ENCODE data around the gene GRAMD4. TPM values are rescaled to one million over a fixed set of nuclear protein-coding genes. Genes with fewer than 3 reads are reported as not detected.
A peak's percentile ranks its signal among the peaks of the same experiment; 100 is the strongest.

Gene GRAMD4
- total RNA-seq, 4 donors from 2014 or later, result 16.7 to 106 (median 53.3) TPM

- intact Hi-C loops (cut with DNase I; ENCODE audit: low total_unique reads), result no loop called here
- in situ Hi-C loops (cut with MboI; ENCODE audit: low sequenced_read_pairs in 4 of 4), result no loop called here
- no peak for DNase-seq
- H3K9me3 ChIP-seq, result no peaks in the 10 kb centered on the region
- H3K27ac ChIP-seq, result no peak overlapping the region
- peak in 1 of 2 donors; percentile 21 for ATAC-seq
- H3K36me3 ChIP-seq, result no peaks in the 10 kb centered on the region
- H3K27me3 ChIP-seq, result no peaks in the 10 kb centered on the region
- no peak overlapping the region for H3K4me3 ChIP-seq
- peaks cover 0 to 4% of the 10 kb centered on the region in 2 donors for H3K4me1 ChIP-seq
- TF ChIP-seq POLR2A (IDR thresholded peaks at IDR 0.05) (peak in 1 of 2 donors; percentile 14), CTCF (IDR thresholded peaks at IDR 0.05 in 4 of 5, conservative IDR thresholded peaks at IDR 0.05 in 1 of 5) (no peak)
These were observed 18.2 kb upstream of the GRAMD4 start for GRCh38 chr22:46602025-46602424.

GRCh38 chr22:46604306-46604690 is 15.9 kb upstream of the GRAMD4 start:
- in situ Hi-C loops (cut with MboI; ENCODE audit: low sequenced_read_pairs in 4 of 4), result no loop called here
- no peaks in the 10 kb centered on the region for H3K4me1 ChIP-seq
- DNase-seq, result peak; percentile 38 to 55

GRCh38 chr22:46605117-46605516 is 15.1 kb upstream of the GRAMD4 start:
- Histone ChIP-seq H3K4me1 (no peaks in the 10 kb centered on the region), H3K27me3 (no peaks in the 10 kb centered on the region), H3K4me3 (no peak overlapping the region), H3K36me3 (no peaks in the 10 kb centered on the region), H3K27ac (no peak overlapping the region), H3K9me3 (no peaks in the 10 kb centered on the region)
- intact Hi-C loops (cut with DNase I; ENCODE audit: low total_unique reads) (no loop called here), in situ Hi-C loops (cut with MboI; ENCODE audit: low sequenced_read_pairs in 4 of 4) (no loop called here)
- TF ChIP-seq CTCF (IDR thresholded peaks at IDR 0.05 in 4 of 5, conservative IDR thresholded peaks at IDR 0.05 in 1 of 5) (no peak), POLR2A (IDR thresholded peaks at IDR 0.05) (no peak)
- DNase-seq (no peak), ATAC-seq (no peak)

More at GRCh38 chr22:46604306-46604690, 15.9 kb upstream of the GRAMD4 start:
- intact Hi-C loops (cut with DNase I; ENCODE audit: low total_unique reads), result no loop called here
- ATAC-seq, result peak; percentile 30 to 36
- no peaks in the 10 kb centered on the region for H3K36me3 ChIP-seq
- peak overlapping the region in 1 of 4 donors; percentile 27 for H3K27ac ChIP-seq
- H3K9me3 ChIP-seq, result no peaks in the 10 kb centered on the region
- H3K4me3 ChIP-seq, result no peak overlapping the region
- H3K27me3 ChIP-seq, result no peaks in the 10 kb centered on the region
- TF ChIP-seq CTCF (IDR thresholded peaks at IDR 0.05 in 4 of 5, conservative IDR thresholded peaks at IDR 0.05 in 1 of 5), result no peak
- no peak for TF ChIP-seq POLR2A (IDR thresholded peaks at IDR 0.05)

DNA sequence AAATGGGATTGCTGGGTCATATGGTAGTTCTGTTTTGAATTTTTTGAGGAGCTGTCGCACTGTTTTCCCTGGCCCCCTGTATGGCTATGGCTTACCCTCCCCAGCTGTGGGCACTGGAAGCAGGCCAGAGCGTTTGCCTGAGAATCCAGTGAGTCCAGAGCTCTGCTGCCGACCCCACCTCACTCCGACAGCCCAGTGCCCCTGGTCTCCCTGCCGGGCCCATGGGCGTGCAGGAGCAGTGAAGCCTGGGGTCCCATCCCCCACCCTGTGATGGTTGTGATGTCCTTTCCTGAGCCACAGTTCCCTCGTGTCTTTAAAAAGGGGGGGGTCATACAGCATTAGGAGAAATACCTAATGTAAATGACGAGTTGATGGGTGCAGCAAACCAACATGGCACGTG is 13.3 kb upstream of the GRAMD4 start:
- no peak for TF ChIP-seq CTCF (IDR thresholded peaks at IDR 0.05 in 4 of 5, conservative IDR thresholded peaks at IDR 0.05 in 1 of 5)
- no peak for TF ChIP-seq POLR2A (IDR thresholded peaks at IDR 0.05)
- DNase-seq, result no peak
- no peaks in the 10 kb centered on the region for H3K36me3 ChIP-seq
- no peaks in the 10 kb centered on the region for H3K9me3 ChIP-seq
- ATAC-seq, result no peak
- no peak overlapping the region for H3K4me3 ChIP-seq
- intact Hi-C loops (cut with DNase I; ENCODE audit: low total_unique reads) (no loop called here), in situ Hi-C loops (cut with MboI; ENCODE audit: low sequenced_read_pairs in 4 of 4) (no loop called here)
- no peaks in the 10 kb centered on the region for H3K4me1 ChIP-seq
- H3K27me3 ChIP-seq, result no peaks in the 10 kb centered on the region
- H3K27ac ChIP-seq, result no peak overlapping the region

DNA sequence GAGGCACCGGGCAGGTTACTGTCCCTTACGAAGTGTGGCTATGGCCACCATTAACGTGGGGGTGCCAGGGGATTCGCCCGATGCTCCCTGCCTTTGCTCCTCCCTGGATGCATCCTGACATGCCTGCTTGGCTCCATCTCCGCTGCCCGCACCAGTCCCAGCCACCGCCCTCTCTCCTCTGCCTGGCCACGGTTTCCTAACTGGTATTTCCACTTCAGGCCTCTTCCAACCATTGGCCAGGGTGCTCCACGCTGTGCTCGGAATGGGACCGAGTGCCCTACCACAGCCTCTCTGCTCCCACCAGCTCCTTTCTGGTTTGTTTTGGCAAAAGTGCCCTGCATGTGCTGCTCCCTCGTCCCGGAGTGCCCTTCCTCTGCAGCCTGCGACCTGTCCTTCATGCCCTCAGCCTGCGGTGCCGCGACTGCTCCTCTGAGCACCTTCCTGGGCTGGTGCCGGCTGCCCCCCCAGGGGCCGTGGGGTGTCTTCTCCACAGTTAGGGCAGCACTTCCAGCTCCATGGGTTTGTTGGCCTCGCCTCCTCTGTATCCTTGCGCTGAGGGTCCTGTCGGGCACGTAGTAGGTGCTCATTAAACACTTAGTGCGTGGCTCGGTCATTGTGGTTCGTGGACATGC is 12.6 kb upstream of the GRAMD4 start:
- H3K4me3 ChIP-seq, result no peak overlapping the region
- DNase-seq (no peak), ATAC-seq (no peak)
- in situ Hi-C loops (cut with MboI; ENCODE audit: low sequenced_read_pairs in 4 of 4), result no loop called here
- H3K27ac ChIP-seq, result no peak overlapping the region
- TF ChIP-seq CTCF (IDR thresholded peaks at IDR 0.05 in 4 of 5, conservative IDR thresholded peaks at IDR 0.05 in 1 of 5), result no peak
- no peak for TF ChIP-seq POLR2A (IDR thresholded peaks at IDR 0.05)
- intact Hi-C loops (cut with DNase I; ENCODE audit: low total_unique reads), result no loop called here
- no peaks in the 10 kb centered on the region for H3K27me3 ChIP-seq
- H3K9me3 ChIP-seq, result no peaks in the 10 kb centered on the region
- peaks cover 0 to 7% of the 10 kb centered on the region in 2 donors for H3K4me1 ChIP-seq
- no peaks in the 10 kb centered on the region for H3K36me3 ChIP-seq

Data from gastrocnemius medialis (tissue), 4 donors.